ENCODE results near the gene ZNF675.
"Not testable (repeated sequence)": the region's sequence is repeated elsewhere in the genome, so short reads cannot be mapped to it uniquely, and the experiment has no call there.

ZNF675 gene

GRCh38 chr19:23673132-23673531 is 13.9 kb downstream of the ZNF675 start:
- H3K4me3 ChIP-seq (ENCODE audit: low read length in 2 of 2), result no peak overlapping the region
- H3K9me3 ChIP-seq (ENCODE audit: control insufficient read depth in 2 of 2, low read length in 2 of 2), result no peaks in the 10 kb centered on the region
- peaks cover 0 to 2% of the 10 kb centered on the region in 2 donors for H3K36me3 ChIP-seq (ENCODE audit: control insufficient read depth in 2 of 2, insufficient read depth in 2 of 2, low read length in 2 of 2)
- H3K9ac ChIP-seq (ENCODE audit: low read length in 2 of 2), result no peak overlapping the region
- H3K27ac ChIP-seq (ENCODE audit: low read length), result no peak overlapping the region
- H3K27me3 ChIP-seq (ENCODE audit: control insufficient read depth in 1 of 2, insufficient read depth in 2 of 2, low read length in 2 of 2), result no peaks in the 10 kb centered on the region
- no peaks in the 10 kb centered on the region for H3K4me1 ChIP-seq (ENCODE audit: control insufficient read depth, insufficient read depth, low read length)

GRCh38 chr19:23668606-23669005 is 18.4 kb downstream of the ZNF675 start:
- not testable (repeated sequence) for H3K36me3 ChIP-seq (ENCODE audit: control insufficient read depth in 2 of 2, insufficient read depth in 2 of 2, low read length in 2 of 2); H3K27ac ChIP-seq (ENCODE audit: low read length); H3K4me1 ChIP-seq (ENCODE audit: control insufficient read depth, insufficient read depth, low read length); H3K27me3 ChIP-seq (ENCODE audit: control insufficient read depth in 1 of 2, insufficient read depth in 2 of 2, low read length in 2 of 2); H3K4me3 ChIP-seq (ENCODE audit: low read length in 2 of 2); H3K9me3 ChIP-seq (ENCODE audit: control insufficient read depth in 2 of 2, low read length in 2 of 2); H3K9ac ChIP-seq (ENCODE audit: low read length in 2 of 2)

GRCh38 chr19:23665651-23666410 is 21.2 kb downstream of the ZNF675 start:
- Histone ChIP-seq H3K4me3 (ENCODE audit: low read length in 2 of 2) (no peak overlapping the region), H3K9me3 (ENCODE audit: control insufficient read depth in 2 of 2, low read length in 2 of 2) (no peaks in the 10 kb centered on the region), H3K9ac (ENCODE audit: low read length in 2 of 2) (no peak overlapping the region), H3K27me3 (ENCODE audit: control insufficient read depth in 1 of 2, insufficient read depth in 2 of 2, low read length in 2 of 2) (no peaks in the 10 kb centered on the region), H3K36me3 (ENCODE audit: control insufficient read depth in 2 of 2, insufficient read depth in 2 of 2, low read length in 2 of 2) (peaks cover 6 to 7% of the 10 kb centered on the region in 2 donors), H3K27ac (ENCODE audit: low read length) (no peak overlapping the region), H3K4me1 (ENCODE audit: control insufficient read depth, insufficient read depth, low read length) (no peaks in the 10 kb centered on the region)

GRCh38 chr19:23649817-23650216 is 37.2 kb downstream of the ZNF675 start:
- not testable (repeated sequence) for H3K9ac ChIP-seq (ENCODE audit: low read length in 2 of 2); H3K27me3 ChIP-seq (ENCODE audit: control insufficient read depth in 1 of 2, insufficient read depth in 2 of 2, low read length in 2 of 2); H3K4me1 ChIP-seq (ENCODE audit: control insufficient read depth, insufficient read depth, low read length); H3K27ac ChIP-seq (ENCODE audit: low read length); H3K36me3 ChIP-seq (ENCODE audit: control insufficient read depth in 2 of 2, insufficient read depth in 2 of 2, low read length in 2 of 2); H3K4me3 ChIP-seq (ENCODE audit: low read length in 2 of 2); H3K9me3 ChIP-seq (ENCODE audit: control insufficient read depth in 2 of 2, low read length in 2 of 2)

Data from stomach smooth muscle (tissue), 2 donors.